ENCODE results near the gene APOL2. TPM values are rescaled to one million over a fixed set of nuclear protein-coding genes. Genes with fewer than 3 reads are reported as not detected.
A peak's percentile ranks its signal among the peaks of the same experiment; 100 is the strongest.

APOL2 gene
- total and polyA plus RNA-seq, 12 donors = 28.6 to 215 (median 53.3) TPM

GRCh38 chr22:36185828-36186624, 53.3 kb downstream of the APOL2 start:
- Histone ChIP-seq H3K9me3 (no peaks in the 10 kb centered on the region), H3K4me3 (no peak overlapping the region), H3K36me3 (peaks cover 0 to 4% (median 0%) of the 10 kb centered on the region in 9 donors), H3K27ac (no peak overlapping the region), H3K27me3 (no peaks in the 10 kb centered on the region), H3K4me1 (peaks cover 0 to 13% (median 2%) of the 10 kb centered on the region in 9 donors)
- intact Hi-C loops (cut with DNase I) = no loop called here
- TF ChIP-seq CTCF (IDR thresholded peaks at IDR 0.05) = peak in 1 of 9 donors; percentile 9
- ATAC-seq = no peak
- no peak for DNase-seq
- WGBS, 2 donors = 89 to 90% methylated on average over 14 of the region's 14 CpGs

GRCh38 chr22:36184433-36185025, 54.8 kb downstream of the APOL2 start:
- Histone ChIP-seq H3K4me1 (peaks cover 0 to 22% (median 8%) of the 10 kb centered on the region in 9 donors), H3K4me3 (no peak overlapping the region), H3K27ac (no peak overlapping the region), H3K27me3 (no peaks in the 10 kb centered on the region), H3K9me3 (no peaks in the 10 kb centered on the region), H3K36me3 (no peaks in the 10 kb centered on the region)
- 75 to 77% methylated on average over 10 of the region's 10 CpGs for WGBS, 2 donors
- DNase-seq = no peak
- ATAC-seq = peak in 3 of 8 donors; percentile 30 to 60 (median 48)
- TF ChIP-seq CTCF (IDR thresholded peaks at IDR 0.05) = no peak
- intact Hi-C loops (cut with DNase I) = loop anchor here in 5 of 10 donors (5.0 kb wide), 3 partner anchors 37 to 112 kb away; no protein-coding TSS in a partner anchor

- DNase-seq (no peak), ATAC-seq (no peak)
- no peak for TF ChIP-seq CTCF (IDR thresholded peaks at IDR 0.05)
- Histone ChIP-seq H3K4me1 (peaks cover 0 to 22% (median 8%) of the 10 kb centered on the region in 9 donors), H3K9me3 (no peaks in the 10 kb centered on the region), H3K27ac (no peak overlapping the region), H3K27me3 (no peaks in the 10 kb centered on the region), H3K4me3 (no peak overlapping the region), H3K36me3 (no peaks in the 10 kb centered on the region)
- intact Hi-C loops (cut with DNase I) = loop anchor here in 5 of 10 donors (5.0 kb wide), 3 partner anchors 36 to 111 kb away; no protein-coding TSS in a partner anchor
- WGBS, 2 donors = 92 to 94% methylated on average over 7 of the region's 7 CpGs
Observed at GRCh38 chr22:36183446-36183845, 55.9 kb downstream of the APOL2 start.

GRCh38 chr22:36182857-36183256, 56.5 kb downstream of the APOL2 start:
- no peaks in the 10 kb centered on the region for H3K36me3 ChIP-seq
- no peak for ATAC-seq
- no peak for DNase-seq
- no peaks in the 10 kb centered on the region for H3K9me3 ChIP-seq
- TF ChIP-seq CTCF (IDR thresholded peaks at IDR 0.05) = no peak
- H3K4me1 ChIP-seq = peaks cover 0 to 22% (median 8%) of the 10 kb centered on the region in 9 donors
- no peak overlapping the region for H3K27ac ChIP-seq
- no peak overlapping the region for H3K4me3 ChIP-seq
- 93 to 94% methylated on average over 6 of the region's 6 CpGs for WGBS, 2 donors
- intact Hi-C loops (cut with DNase I) = loop anchor here in 5 of 10 donors (5.0 kb wide), 3 partner anchors 36 to 111 kb away; no protein-coding TSS in a partner anchor
- no peaks in the 10 kb centered on the region for H3K27me3 ChIP-seq
